GM21515 (cell line): ENCODE measurements around the gene CCNY.

ENCODE experiments used
- ATAC-seq: cut with Tn5 transposase; IDR thresholded peaks from one replicate; pipeline ENCODE4 v1.9.1; 2021; ENCODE audit not compliant: unreplicated experiment

CCNY gene

GRCh38 chr10:35607475-35608327, 271.4 kb downstream of the CCNY start:
- ATAC-seq = no peak

- ATAC-seq = no peak
These were observed 272.0 kb downstream of the CCNY start for GRCh38 chr10:35608328-35608672.

- ATAC-seq = no peak
These were observed 275.4 kb downstream of the CCNY start for GRCh38 chr10:35611750-35612149.

- no peak for ATAC-seq
These were observed 276.2 kb downstream of the CCNY start for GRCh38 chr10:35612385-35613106.

- ATAC-seq = no peak
These were observed 276.8 kb downstream of the CCNY start for GRCh38 chr10:35613107-35613440.

GRCh38 chr10:35613597-35614226, 277.4 kb downstream of the CCNY start:
- ATAC-seq = no peak

GRCh38 chr10:35614312-35614711, 278.0 kb downstream of the CCNY start:
- ATAC-seq = no peak
